GM19397 (cell line): ENCODE measurements around the gene APMAP.

Experiments
- ATAC-seq: cut with Tn5 transposase; IDR thresholded peaks from one replicate; pipeline ENCODE4 v1.9.1; 2021; ENCODE audit warnings: mild to moderate bottlenecking, moderate library complexity; ENCODE audit not compliant: unreplicated experiment

The APMAP gene

GRCh38 chr20:24990810-24991252, 1.7 kb downstream of the APMAP start:
- no peak for ATAC-seq

- ATAC-seq: no peak
Measured at GRCh38 chr20:24989162-24989561, 3.4 kb downstream of the APMAP start.

GRCh38 chr20:24987873-24988835, 4.4 kb downstream of the APMAP start:
- ATAC-seq: no peak

- no peak for ATAC-seq
Measured at GRCh38 chr20:24987244-24987643, 5.3 kb downstream of the APMAP start.

GRCh38 chr20:24986436-24987015, 6.0 kb downstream of the APMAP start:
- ATAC-seq: no peak

- ATAC-seq: no peak
Measured at GRCh38 chr20:24985802-24986201, 6.7 kb downstream of the APMAP start.

GRCh38 chr20:24984961-24985640, 7.5 kb downstream of the APMAP start:
- no peak for ATAC-seq

GRCh38 chr20:24983896-24984295, 8.7 kb downstream of the APMAP start:
- ATAC-seq: no peak

- no peak for ATAC-seq
Measured at GRCh38 chr20:24981790-24982189, 10.8 kb downstream of the APMAP start.

GRCh38 chr20:24981282-24981681, 11.3 kb downstream of the APMAP start:
- no peak for ATAC-seq

- ATAC-seq: no peak
Measured at GRCh38 chr20:24980291-24981053, 12.1 kb downstream of the APMAP start.

GRCh38 chr20:24979036-24979960, 13.3 kb downstream of the APMAP start:
- ATAC-seq: no peak

- ATAC-seq: no peak
Measured at GRCh38 chr20:24978513-24978912, 14.0 kb downstream of the APMAP start.

GRCh38 chr20:24977797-24978196, 14.8 kb downstream of the APMAP start:
- no peak for ATAC-seq

GRCh38 chr20:24977336-24977735, 15.2 kb downstream of the APMAP start:
- no peak for ATAC-seq

- no peak for ATAC-seq
Measured at GRCh38 chr20:24972341-24972740, 20.2 kb downstream of the APMAP start.

- no peak for ATAC-seq
Measured at GRCh38 chr20:24971376-24972101, 21.0 kb downstream of the APMAP start.

- ATAC-seq: no peak
Measured at GRCh38 chr20:24970754-24971153, 21.8 kb downstream of the APMAP start.

GRCh38 chr20:24970030-24970553, 22.5 kb downstream of the APMAP start:
- no peak for ATAC-seq
